ENCODE results near the gene ECEL1.

Gene ECEL1

GRCh38 chr2:232483311-232483922, 4.2 kb downstream of the ECEL1 start:
- DNase-seq, result no peak

GRCh38 chr2:232482301-232483238, 5.1 kb downstream of the ECEL1 start:
- DNase-seq, result no peak

GRCh38 chr2:232481322-232482140, 6.1 kb downstream of the ECEL1 start:
- no peak for DNase-seq

- no peak for DNase-seq
Observed at GRCh38 chr2:232480201-232481190, 7.1 kb downstream of the ECEL1 start.

GRCh38 chr2:232479341-232480200, 8.1 kb downstream of the ECEL1 start:
- DNase-seq, result no peak

GRCh38 chr2:232478571-232479340, 8.9 kb downstream of the ECEL1 start:
- no peak for DNase-seq

- no peak for DNase-seq
Observed at GRCh38 chr2:232477751-232478510, 9.7 kb downstream of the ECEL1 start.

- no peak for DNase-seq
Observed at GRCh38 chr2:232476791-232477190, 10.8 kb downstream of the ECEL1 start.

- no peak for DNase-seq
Observed at GRCh38 chr2:232476045-232476444, 11.6 kb downstream of the ECEL1 start.

- DNase-seq, result peak; percentile 92 to 93
Observed at GRCh38 chr2:232473467-232473890, 14.2 kb downstream of the ECEL1 start.

GRCh38 chr2:232466221-232466620, 21.4 kb downstream of the ECEL1 start:
- DNase-seq, result no peak

GRCh38 chr2:232465061-232465460, 22.6 kb downstream of the ECEL1 start:
- DNase-seq, result no peak

GRCh38 chr2:232464544-232464885, 23.1 kb downstream of the ECEL1 start:
- no peak for DNase-seq

GRCh38 chr2:232463701-232464543, 23.7 kb downstream of the ECEL1 start:
- no peak for DNase-seq

GRCh38 chr2:232460171-232460570, 27.5 kb downstream of the ECEL1 start:
- DNase-seq, result no peak

GRCh38 chr2:232459419-232460035, 28.1 kb downstream of the ECEL1 start:
- DNase-seq, result no peak

- no peak for DNase-seq
Observed at GRCh38 chr2:232458661-232459418, 28.8 kb downstream of the ECEL1 start.
